Endometrial microvascular endothelial cells (primary cell): Measurements from ENCODE around the gene IFITM5. TPM values are rescaled to one million over a fixed set of nuclear protein-coding genes. Genes with fewer than 3 reads are reported as not detected.
"Not testable (repeated sequence)": the region's sequence is repeated elsewhere in the genome, so short reads cannot be mapped to it uniquely, and the experiment has no call there.

Source experiments
- in situ Hi-C: cut with HindIII; loops from 2 replicates; pipeline ENCODE4 v1.10.0; 2017; ENCODE audit warnings: low sequenced_read_pairs, low pct_unique_long_range_greater_than_20kb; ENCODE audit errors: inconsistent ontology term
- total RNA-seq: library from RNA; depleted of rRNA; stranded (reverse); fragments of >200 nt; gene quantifications from one replicate; pipeline ENCODE4 v1.2.3, GENCODE V29; 2015; ENCODE audit errors: inconsistent ontology term

The IFITM5 gene
- total RNA-seq, 1 donor from 2014 or later = not detected

- in situ Hi-C loops = not testable (repeated sequence)
Measured at GRCh38 chr11:314554-314875, 15.2 kb upstream of the IFITM5 start.

GRCh38 chr11:313787-314553 is 14.6 kb upstream of the IFITM5 start, which contains the start of gene IFITM1:
Gene IFITM1, plus strand, starts transcription at chr11:314040. Its CDS starts 131 bp downstream, at chr11:314171.
- in situ Hi-C loops = no loop called here

GRCh38 chr11:313304-313786 is 14.0 kb upstream of the IFITM5 start:
- in situ Hi-C loops = no loop called here

- in situ Hi-C loops = no loop called here
Measured at GRCh38 chr11:312092-312816, 12.9 kb upstream of the IFITM5 start.

- in situ Hi-C loops = not testable (repeated sequence)
Measured at GRCh38 chr11:311013-311748, 11.9 kb upstream of the IFITM5 start.

GRCh38 chr11:309979-310572 is 10.8 kb upstream of the IFITM5 start:
- in situ Hi-C loops = not testable (repeated sequence)

GRCh38 chr11:308740-309665 is 9.7 kb upstream of the IFITM5 start:
- in situ Hi-C loops = not testable (repeated sequence)

GRCh38 chr11:307766-308708 is 8.7 kb upstream of the IFITM5 start, which contains the start of gene IFITM2:
Gene IFITM2, plus strand, starts transcription at chr11:307816. Its CDS starts 377 bp downstream, at chr11:308193.
- in situ Hi-C loops = not testable (repeated sequence)

GRCh38 chr11:306645-307371 is 7.5 kb upstream of the IFITM5 start:
- in situ Hi-C loops = no loop called here

GRCh38 chr11:305844-306211 is 6.5 kb upstream of the IFITM5 start:
- in situ Hi-C loops = no loop called here

GRCh38 chr11:304915-305843 is 5.9 kb upstream of the IFITM5 start:
- in situ Hi-C loops = no loop called here

GRCh38 chr11:304061-304506 is 4.8 kb upstream of the IFITM5 start:
- in situ Hi-C loops = no loop called here

GRCh38 chr11:303363-303762 is 4.0 kb upstream of the IFITM5 start:
- in situ Hi-C loops = no loop called here

- in situ Hi-C loops = no loop called here
Measured at GRCh38 chr11:299951-300735, 817 bp upstream of the IFITM5 start.
